Subcutaneous adipose tissue (tissue), 4 donors: Measurements from ENCODE around the gene PACSIN3. TPM values are rescaled to one million over a fixed set of nuclear protein-coding genes. Genes with fewer than 3 reads are reported as not detected.

Source experiments
- total RNA-seq, 4 donors: library from RNA; depleted of rRNA; stranded (reverse); fragments of >200 nt; gene quantifications; one replicate each; pipeline ENCODE4 v1.1.0, GENCODE V29; 2016
- TF ChIP-seq, protein P1 (sequence below): fragments of 450-650 bp; IDR thresholded peaks from one replicate; pipeline ENCODE4 v1.5.1; 2016; ENCODE audit warnings: low read depth, mild to moderate bottlenecking, control low read depth, antibody characterized with exemption, moderate library complexity

Gene PACSIN3
- total RNA-seq, 4 donors from 2014 or later: 5.4 to 33.5 (median 9.7) TPM

DNA sequence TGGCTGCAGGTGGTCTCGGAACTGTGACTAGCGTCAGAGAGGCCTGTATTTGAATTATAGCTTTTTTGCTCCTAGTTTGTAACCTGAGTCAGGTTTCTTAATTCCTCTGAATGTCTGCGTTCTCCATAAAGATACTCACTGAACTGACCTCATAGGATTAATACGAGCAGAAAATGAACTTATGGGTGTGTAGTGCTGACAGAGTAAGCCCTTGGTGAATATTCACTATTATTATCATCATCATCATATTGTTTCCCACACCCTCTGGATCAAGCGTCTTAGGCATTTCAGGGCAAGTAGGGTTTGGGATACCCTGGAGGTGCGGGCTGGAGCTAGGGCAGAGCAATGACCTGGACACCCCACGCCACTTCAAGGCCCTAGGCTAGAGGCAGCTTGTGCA, 38.6 kb downstream of the PACSIN3 start:
- TF ChIP-seq, protein P1, sequence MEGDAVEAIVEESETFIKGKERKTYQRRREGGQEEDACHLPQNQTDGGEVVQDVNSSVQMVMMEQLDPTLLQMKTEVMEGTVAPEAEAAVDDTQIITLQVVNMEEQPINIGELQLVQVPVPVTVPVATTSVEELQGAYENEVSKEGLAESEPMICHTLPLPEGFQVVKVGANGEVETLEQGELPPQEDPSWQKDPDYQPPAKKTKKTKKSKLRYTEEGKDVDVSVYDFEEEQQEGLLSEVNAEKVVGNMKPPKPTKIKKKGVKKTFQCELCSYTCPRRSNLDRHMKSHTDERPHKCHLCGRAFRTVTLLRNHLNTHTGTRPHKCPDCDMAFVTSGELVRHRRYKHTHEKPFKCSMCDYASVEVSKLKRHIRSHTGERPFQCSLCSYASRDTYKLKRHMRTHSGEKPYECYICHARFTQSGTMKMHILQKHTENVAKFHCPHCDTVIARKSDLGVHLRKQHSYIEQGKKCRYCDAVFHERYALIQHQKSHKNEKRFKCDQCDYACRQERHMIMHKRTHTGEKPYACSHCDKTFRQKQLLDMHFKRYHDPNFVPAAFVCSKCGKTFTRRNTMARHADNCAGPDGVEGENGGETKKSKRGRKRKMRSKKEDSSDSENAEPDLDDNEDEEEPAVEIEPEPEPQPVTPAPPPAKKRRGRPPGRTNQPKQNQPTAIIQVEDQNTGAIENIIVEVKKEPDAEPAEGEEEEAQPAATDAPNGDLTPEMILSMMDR: no peak

DNA sequence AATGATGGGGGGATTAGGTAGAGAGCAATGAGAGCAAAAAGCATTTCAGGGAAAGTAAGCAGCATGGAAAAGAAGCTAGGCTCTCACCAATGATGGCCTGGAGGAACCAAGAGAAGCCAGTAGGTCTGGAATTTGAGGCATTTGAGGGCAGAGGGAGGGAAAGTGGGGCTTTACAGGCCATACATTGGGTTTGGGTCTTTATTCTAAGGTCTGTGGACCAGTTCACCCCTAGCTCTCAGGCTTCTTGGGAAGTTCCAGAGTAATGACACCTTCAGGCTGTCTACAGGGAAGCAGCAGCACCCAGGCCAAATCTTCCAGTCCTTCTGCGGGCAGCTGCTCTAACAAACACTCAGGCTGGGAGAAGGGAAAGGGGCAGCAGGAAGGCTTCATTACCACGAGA, 39.0 kb downstream of the PACSIN3 start:
- TF ChIP-seq, protein P1: no peak

DNA sequence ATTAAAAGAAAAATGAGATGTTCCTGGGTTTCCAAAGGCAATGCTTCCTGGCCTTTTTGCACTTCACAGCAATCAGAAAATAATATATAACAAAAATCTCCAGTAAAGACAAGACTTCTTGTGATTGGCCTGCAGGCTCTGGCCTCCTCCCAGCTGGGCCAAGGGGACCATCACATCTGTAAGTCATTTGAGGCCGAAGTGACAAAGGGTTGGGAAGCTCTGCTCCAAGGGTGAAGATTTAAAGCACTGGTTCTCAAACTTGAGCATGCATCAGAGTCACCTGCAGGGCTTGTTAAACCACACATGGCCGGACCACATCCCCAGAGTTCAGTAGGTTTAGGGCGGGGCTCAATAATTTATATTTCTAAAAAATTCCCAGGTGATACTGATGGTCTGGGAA, 41.7 kb downstream of the PACSIN3 start:
- TF ChIP-seq, protein P1: no peak

DNA sequence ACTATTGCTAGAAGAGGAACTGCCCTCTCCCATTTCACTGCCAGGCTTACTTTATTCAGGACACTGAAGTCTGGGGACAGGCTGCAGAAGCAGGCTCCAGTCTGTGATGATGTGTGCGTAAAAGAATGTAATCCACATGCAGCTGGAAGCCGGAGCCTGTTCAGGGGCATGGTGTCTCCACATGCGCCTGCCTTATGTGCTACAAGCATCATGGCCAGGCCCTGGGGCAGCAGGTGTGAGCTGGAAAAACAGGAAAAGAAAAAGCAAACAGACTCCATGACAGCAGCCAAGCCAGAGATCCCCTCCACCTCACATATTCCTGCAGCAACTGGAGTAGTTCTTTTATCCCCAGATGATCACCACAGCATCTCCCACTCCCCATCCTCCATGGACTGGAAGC, 42.9 kb downstream of the PACSIN3 start:
- TF ChIP-seq, protein P1: no peak

DNA sequence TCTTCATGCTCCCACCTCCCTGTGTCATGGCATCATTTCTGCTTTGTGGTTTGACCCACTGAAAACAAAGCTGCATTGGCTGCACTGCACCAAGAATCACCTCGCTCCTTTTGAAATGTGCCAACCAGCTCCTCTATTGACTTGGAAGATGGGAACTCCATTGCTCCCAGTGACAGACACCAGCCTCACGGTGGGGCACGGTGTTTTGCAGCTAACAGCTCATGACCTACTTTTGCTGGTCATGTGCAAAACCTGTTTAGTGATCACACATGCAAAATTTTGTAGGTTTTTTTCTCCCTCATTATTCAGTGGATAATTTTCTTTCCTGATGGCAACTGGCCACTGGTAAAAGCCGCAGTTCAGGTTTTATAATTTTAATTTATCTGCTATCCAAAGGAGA, 46.4 kb downstream of the PACSIN3 start:
- TF ChIP-seq, protein P1: no peak

DNA sequence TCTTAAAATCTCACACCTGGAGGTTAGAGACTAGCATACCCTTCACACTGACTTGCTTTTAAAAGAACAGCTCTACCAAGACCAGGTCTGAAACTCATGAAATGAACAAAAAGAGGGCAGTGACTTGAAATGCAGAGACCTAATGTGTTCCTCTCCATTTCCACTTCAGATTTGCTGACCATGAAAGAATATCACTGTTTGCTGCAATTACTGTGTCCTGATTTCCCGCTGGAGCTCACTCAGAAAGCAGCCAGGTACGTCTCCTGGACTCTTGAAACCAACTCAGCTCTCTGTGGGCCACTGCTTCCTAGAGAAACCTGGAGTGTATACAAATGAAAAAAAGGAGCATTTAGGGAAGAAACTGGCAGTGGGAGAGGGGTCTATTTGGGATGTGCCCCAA, 48.8 kb downstream of the PACSIN3 start:
- TF ChIP-seq, protein P1: no peak

DNA sequence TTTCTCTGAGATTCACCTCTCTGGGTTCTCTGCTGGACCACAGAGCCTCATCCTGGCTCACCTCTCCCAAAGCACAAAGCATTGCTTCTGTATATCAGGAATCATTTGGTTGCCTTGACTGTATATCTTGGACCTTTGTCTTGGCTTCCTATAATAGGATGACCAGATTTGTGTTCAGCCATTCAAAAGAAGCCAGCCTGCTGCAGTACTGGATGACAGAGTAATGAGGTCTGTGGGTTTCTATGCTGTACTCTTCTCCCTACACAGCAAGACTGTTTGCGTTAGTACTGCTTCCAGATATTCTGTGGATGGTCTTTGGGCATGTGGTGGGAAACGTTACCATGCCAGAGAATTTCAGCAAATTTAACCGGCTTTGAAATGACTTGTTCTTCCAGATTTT, 49.3 kb downstream of the PACSIN3 start:
- TF ChIP-seq, protein P1: no peak

DNA sequence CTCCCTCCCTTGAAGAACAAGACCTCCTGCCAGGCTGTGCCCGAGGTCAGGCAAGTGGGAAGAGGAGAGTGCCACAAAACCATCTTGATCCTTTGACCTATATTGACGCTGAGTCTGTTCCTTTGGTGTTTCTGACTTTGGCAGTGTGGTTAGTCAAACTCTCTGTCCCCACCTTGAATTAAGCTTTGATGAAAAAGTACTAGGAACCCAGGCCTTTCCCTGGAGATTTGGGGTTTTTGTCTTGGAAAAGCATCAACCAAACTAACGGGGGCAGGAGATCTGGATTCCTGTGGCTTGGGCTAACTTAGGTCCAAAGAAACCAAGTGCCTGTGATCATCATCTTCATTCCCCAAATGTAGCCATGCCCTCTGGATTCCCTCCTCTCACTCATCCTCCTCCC, 49.9 kb downstream of the PACSIN3 start:
- TF ChIP-seq, protein P1: no peak
